Ishikawa (cell line): Measurements from ENCODE around the gene ATP6V1C2.

Experiments
- CREB1 ChIP-seq: IDR thresholded peaks from 2 replicates; pipeline ENCODE4 v1.6.1; 2012; ENCODE audit warnings: low read depth
- EGR1 ChIP-seq: IDR thresholded peaks from 2 replicates; pipeline ENCODE4 v1.6.1; 2012
- EP300 ChIP-seq: IDR thresholded peaks from 2 replicates; pipeline ENCODE4 v1.6.1; 2012; ENCODE audit warnings: borderline replicate concordance
- FOXM1 ChIP-seq: IDR thresholded peaks from 2 replicates; pipeline ENCODE4 v1.6.1; 2012; ENCODE audit warnings: low read depth, borderline replicate concordance
- NFIC ChIP-seq: IDR thresholded peaks from 2 replicates; pipeline ENCODE4 v1.6.1; 2012
- RAD21 ChIP-seq: IDR thresholded peaks from 2 replicates; pipeline ENCODE4 v1.6.1; 2012; ENCODE audit warnings: low read depth
- TAF1 ChIP-seq: IDR thresholded peaks from 2 replicates; pipeline ENCODE4 v1.6.1; 2012; ENCODE audit warnings: low read depth, mild to moderate bottlenecking
- TCF12 ChIP-seq: IDR thresholded peaks from 2 replicates; pipeline ENCODE4 v1.6.1; 2012; ENCODE audit warnings: low read depth
- YY1 ChIP-seq: IDR thresholded peaks from 2 replicates; pipeline ENCODE4 v1.6.1; 2012; ENCODE audit warnings: low read depth
- ZBTB7A ChIP-seq: IDR thresholded peaks from 2 replicates; pipeline ENCODE4 v1.6.1; 2012; ENCODE audit warnings: low read depth
- TF ChIP-seq, protein P1 (sequence below): IDR thresholded peaks from 2 replicates; pipeline ENCODE4 v1.6.1; 2012; ENCODE audit warnings: low read depth, mild to moderate bottlenecking
- TF ChIP-seq, protein P2 (sequence below): IDR thresholded peaks from 2 replicates; pipeline ENCODE4 v1.6.1; 2012

DNA sequence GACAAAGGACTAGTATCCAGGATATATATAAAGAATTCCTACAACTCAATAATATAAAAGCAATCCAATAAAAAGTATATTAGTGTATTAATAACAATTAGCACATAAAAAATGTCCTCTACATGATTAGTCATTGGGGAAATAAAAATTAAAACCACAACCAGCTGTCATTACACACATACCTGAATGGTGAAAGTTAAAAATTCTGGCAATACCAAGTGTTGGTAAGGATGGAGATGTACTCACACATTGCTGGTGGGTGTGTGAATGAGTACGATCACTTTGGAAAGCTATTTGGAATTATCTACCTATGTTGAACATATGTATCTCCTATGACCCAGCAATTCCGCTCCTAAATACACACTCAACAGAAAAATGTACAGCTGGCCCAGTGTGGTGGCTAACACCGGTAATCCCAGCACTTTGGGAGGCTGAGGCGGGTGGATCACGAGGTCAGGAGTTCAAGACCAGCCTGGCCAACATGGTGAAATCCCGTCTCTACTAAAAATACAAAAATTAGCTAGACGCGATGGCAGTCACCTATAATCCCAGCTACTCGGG lies 17.3 kb upstream of the ATP6V1C2 start:
- TF ChIP-seq RAD21: no peak
- no peak for TF ChIP-seq EP300
- TF ChIP-seq EGR1: no peak
- TF ChIP-seq FOXM1: no peak
- TF ChIP-seq TAF1: no peak
- TF ChIP-seq, protein P1, sequence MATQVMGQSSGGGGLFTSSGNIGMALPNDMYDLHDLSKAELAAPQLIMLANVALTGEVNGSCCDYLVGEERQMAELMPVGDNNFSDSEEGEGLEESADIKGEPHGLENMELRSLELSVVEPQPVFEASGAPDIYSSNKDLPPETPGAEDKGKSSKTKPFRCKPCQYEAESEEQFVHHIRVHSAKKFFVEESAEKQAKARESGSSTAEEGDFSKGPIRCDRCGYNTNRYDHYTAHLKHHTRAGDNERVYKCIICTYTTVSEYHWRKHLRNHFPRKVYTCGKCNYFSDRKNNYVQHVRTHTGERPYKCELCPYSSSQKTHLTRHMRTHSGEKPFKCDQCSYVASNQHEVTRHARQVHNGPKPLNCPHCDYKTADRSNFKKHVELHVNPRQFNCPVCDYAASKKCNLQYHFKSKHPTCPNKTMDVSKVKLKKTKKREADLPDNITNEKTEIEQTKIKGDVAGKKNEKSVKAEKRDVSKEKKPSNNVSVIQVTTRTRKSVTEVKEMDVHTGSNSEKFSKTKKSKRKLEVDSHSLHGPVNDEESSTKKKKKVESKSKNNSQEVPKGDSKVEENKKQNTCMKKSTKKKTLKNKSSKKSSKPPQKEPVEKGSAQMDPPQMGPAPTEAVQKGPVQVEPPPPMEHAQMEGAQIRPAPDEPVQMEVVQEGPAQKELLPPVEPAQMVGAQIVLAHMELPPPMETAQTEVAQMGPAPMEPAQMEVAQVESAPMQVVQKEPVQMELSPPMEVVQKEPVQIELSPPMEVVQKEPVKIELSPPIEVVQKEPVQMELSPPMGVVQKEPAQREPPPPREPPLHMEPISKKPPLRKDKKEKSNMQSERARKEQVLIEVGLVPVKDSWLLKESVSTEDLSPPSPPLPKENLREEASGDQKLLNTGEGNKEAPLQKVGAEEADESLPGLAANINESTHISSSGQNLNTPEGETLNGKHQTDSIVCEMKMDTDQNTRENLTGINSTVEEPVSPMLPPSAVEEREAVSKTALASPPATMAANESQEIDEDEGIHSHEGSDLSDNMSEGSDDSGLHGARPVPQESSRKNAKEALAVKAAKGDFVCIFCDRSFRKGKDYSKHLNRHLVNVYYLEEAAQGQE: no peak
- no peak for TF ChIP-seq CREB1
- TF ChIP-seq TCF12: no peak
- TF ChIP-seq ZBTB7A: no peak
- TF ChIP-seq YY1: no peak
- TF ChIP-seq, protein P2, sequence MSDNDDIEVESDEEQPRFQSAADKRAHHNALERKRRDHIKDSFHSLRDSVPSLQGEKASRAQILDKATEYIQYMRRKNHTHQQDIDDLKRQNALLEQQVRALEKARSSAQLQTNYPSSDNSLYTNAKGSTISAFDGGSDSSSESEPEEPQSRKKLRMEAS: no peak
- TF ChIP-seq NFIC: no peak
